ENCODE results near the gene SLC5A9.
"Not testable (repeated sequence)": the region's sequence is repeated elsewhere in the genome, so short reads cannot be mapped to it uniquely, and the experiment has no call there.

Gene SLC5A9

GRCh38 chr1:48207131-48207530 is 15.4 kb upstream of the SLC5A9 start:
- Histone ChIP-seq H3K36me3 (replicated peaks) (no peaks in the 10 kb centered on the region), H3K27me3 (replicated peaks) (no peaks in the 10 kb centered on the region), H3K4me3 (ENCODE audit: low read depth, low read length) (no peak overlapping the region), H3K27ac (no peak overlapping the region)
- in situ Hi-C loops (cut with HindIII; ENCODE audit: low pct_ligation_motif_present, low sequenced_read_pairs), result no loop called here
- no peak for DNase-seq
- no peak for TF ChIP-seq CTCF (IDR thresholded peaks at IDR 0.05; ENCODE audit: low read depth, low read length, missing control alignments)

GRCh38 chr1:48207536-48208075 is 14.9 kb upstream of the SLC5A9 start:
- no peaks in the 10 kb centered on the region for H3K36me3 ChIP-seq (replicated peaks)
- no peak for DNase-seq
- H3K27me3 ChIP-seq (replicated peaks), result no peaks in the 10 kb centered on the region
- H3K4me3 ChIP-seq (ENCODE audit: low read depth, low read length), result no peak overlapping the region
- no peak for TF ChIP-seq CTCF (IDR thresholded peaks at IDR 0.05; ENCODE audit: low read depth, low read length, missing control alignments)
- no peak overlapping the region for H3K27ac ChIP-seq
- in situ Hi-C loops (cut with HindIII; ENCODE audit: low pct_ligation_motif_present, low sequenced_read_pairs), result no loop called here

GRCh38 chr1:48208251-48208650 is 14.3 kb upstream of the SLC5A9 start:
- TF ChIP-seq CTCF (IDR thresholded peaks at IDR 0.05; ENCODE audit: low read depth, low read length, missing control alignments), result no peak
- no peak overlapping the region for H3K4me3 ChIP-seq (ENCODE audit: low read depth, low read length)
- DNase-seq, result no peak
- H3K27me3 ChIP-seq (replicated peaks), result no peaks in the 10 kb centered on the region
- no peak overlapping the region for H3K27ac ChIP-seq
- H3K36me3 ChIP-seq (replicated peaks), result no peaks in the 10 kb centered on the region
- in situ Hi-C loops (cut with HindIII; ENCODE audit: low pct_ligation_motif_present, low sequenced_read_pairs), result no loop called here

GRCh38 chr1:48208652-48209051 is 13.9 kb upstream of the SLC5A9 start:
- no peak overlapping the region for H3K4me3 ChIP-seq (ENCODE audit: low read depth, low read length)
- no peak overlapping the region for H3K27ac ChIP-seq
- DNase-seq, result no peak
- no peaks in the 10 kb centered on the region for H3K36me3 ChIP-seq (replicated peaks)
- no peak for TF ChIP-seq CTCF (IDR thresholded peaks at IDR 0.05; ENCODE audit: low read depth, low read length, missing control alignments)
- no peaks in the 10 kb centered on the region for H3K27me3 ChIP-seq (replicated peaks)
- in situ Hi-C loops (cut with HindIII; ENCODE audit: low pct_ligation_motif_present, low sequenced_read_pairs), result no loop called here

- H3K27me3 ChIP-seq (replicated peaks); in situ Hi-C loops (cut with HindIII; ENCODE audit: low pct_ligation_motif_present, low sequenced_read_pairs); H3K4me3 ChIP-seq (ENCODE audit: low read depth, low read length); H3K27ac ChIP-seq; H3K36me3 ChIP-seq (replicated peaks); DNase-seq: not testable (repeated sequence)
Observed at GRCh38 chr1:48213462-48213861, 9.1 kb upstream of the SLC5A9 start.

- DNase-seq; H3K27ac ChIP-seq; H3K27me3 ChIP-seq (replicated peaks); in situ Hi-C loops (cut with HindIII; ENCODE audit: low pct_ligation_motif_present, low sequenced_read_pairs); H3K36me3 ChIP-seq (replicated peaks); H3K4me3 ChIP-seq (ENCODE audit: low read depth, low read length): not testable (repeated sequence)
Observed at GRCh38 chr1:48214366-48214765, 8.2 kb upstream of the SLC5A9 start.

- Histone ChIP-seq H3K36me3 (replicated peaks) (no peaks in the 10 kb centered on the region), H3K27ac (no peak overlapping the region), H3K4me3 (ENCODE audit: low read depth, low read length) (no peak overlapping the region), H3K27me3 (replicated peaks) (no peaks in the 10 kb centered on the region)
- no peak for DNase-seq
- in situ Hi-C loops (cut with HindIII; ENCODE audit: low pct_ligation_motif_present, low sequenced_read_pairs), result no loop called here
- TF ChIP-seq CTCF (IDR thresholded peaks at IDR 0.05; ENCODE audit: low read depth, low read length, missing control alignments), result no peak
Observed at GRCh38 chr1:48214820-48215219, 7.7 kb upstream of the SLC5A9 start.

Data from brain microvascular endothelial cell (primary cell).